ENCODE results near the gene INSYN1.
"Not testable (repeated sequence)": the region's sequence is repeated elsewhere in the genome, so short reads cannot be mapped to it uniquely, and the experiment has no call there.

INSYN1 gene

GRCh38 chr15:73747847-73748590, 5.1 kb downstream of the INSYN1 start:
- DNase-seq: no peak

GRCh38 chr15:73746883-73747282, 6.3 kb downstream of the INSYN1 start:
- no peak for DNase-seq

- DNase-seq: no peak
Measured at GRCh38 chr15:73746261-73746660, 6.9 kb downstream of the INSYN1 start.

DNA sequence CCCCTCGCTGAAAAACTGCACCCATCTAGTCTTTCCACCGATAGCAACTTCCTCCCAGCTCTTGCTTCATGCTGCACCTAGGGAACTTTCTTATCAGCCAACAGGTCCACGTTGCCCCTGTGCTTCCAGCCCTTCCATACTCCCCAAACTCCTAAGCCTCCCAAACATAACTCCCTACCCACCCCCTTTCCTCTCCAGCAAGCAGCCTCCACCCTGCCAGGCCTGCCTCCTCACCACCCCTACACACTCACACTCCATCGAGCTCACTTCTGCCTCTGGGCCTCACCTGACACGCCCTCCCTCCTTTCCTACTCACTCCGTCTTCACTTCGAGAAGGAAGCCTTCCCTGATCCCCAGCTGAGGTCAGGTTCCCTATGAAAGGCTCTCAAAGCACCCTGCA, 8.1 kb downstream of the INSYN1 start:
- no peak for DNase-seq

GRCh38 chr15:73744293-73744692, 8.9 kb downstream of the INSYN1 start:
- DNase-seq: no peak

- DNase-seq: no peak
Measured at GRCh38 chr15:73741321-73741836, 11.8 kb downstream of the INSYN1 start.

DNA sequence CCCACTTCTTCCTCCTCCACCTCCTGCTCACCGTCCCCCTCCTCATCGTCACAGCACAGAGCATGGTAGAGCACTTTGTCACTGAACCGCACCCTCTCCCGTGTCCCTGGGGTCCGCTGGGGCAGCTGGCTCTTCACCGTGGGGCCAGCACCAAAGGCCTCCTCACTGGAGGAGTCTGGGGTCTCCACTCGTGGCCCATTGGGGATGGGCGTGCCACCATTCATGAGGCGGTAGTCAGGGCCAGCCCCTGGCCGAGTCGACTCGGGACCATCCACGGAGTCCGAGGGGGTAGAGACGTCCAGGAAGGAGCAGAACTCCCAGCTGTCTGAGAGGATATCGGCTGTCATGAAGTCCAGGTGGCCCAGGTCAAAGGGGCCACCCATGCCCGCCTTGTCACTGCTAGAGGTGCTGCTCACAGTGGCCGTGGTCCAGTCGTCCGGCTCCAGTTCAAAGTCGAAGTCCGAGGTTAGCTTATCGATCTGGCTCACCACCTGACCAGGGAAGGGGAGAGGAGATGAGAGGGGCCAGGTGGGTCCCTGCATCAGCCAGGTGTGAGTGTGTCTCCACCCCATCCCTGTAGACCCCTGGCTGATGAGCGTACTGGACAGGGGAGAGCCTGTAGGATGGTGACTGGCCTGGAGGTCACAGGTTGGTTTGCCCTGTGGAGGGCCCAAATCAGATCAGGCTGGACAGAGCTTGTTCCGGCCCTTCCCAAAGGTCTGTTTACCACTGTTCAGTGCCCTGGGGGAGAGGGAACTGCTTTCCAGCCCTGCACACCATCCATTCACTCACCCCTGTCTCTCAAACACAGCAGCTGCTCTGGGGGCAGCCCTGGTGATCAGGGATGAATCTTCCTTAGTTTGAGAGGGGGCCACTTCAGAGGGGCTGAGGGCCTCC, 12.8 kb downstream of the INSYN1 start:
- DNase-seq: no peak

DNA sequence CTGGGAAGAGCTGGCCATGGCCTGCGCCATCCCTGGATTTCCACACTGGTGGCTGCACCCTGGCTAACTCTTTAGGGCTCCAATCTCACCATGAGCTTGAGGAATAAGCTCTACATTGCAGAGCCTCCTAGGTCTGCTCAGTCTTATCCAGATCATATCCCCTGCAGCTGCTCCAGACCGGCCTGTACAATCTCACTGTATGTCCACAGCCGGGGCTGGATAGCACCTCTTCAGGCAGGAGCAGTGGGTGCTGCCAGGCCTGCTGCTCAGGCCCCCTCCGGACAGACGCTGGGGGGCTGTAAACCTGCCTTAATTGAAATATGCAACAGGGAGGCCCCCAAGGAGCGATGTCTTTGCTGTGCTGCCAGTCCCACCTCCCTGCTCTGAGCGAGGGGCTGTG, 15.6 kb downstream of the INSYN1 start:
- DNase-seq: no peak

DNA sequence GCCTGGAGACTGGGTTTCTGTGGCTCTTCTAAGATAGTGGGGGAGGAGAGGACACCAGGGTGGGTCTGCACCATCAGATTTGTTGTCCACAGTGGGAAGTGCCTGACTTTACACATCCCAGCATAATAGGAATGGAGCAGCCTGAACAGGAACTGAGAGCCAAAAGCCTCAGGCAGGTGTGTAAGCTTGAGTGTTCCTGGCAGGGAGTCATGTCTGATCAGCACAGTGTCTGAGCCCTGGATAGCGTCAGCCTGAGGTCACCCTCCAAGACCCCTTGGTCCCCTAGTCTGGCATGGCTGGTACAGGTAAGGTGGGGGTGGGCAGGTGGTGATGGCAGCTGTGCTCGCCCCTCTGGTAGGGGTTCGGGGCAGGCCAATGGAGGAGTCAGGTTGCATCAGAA, 20.2 kb downstream of the INSYN1 start:
- DNase-seq: no peak

DNA sequence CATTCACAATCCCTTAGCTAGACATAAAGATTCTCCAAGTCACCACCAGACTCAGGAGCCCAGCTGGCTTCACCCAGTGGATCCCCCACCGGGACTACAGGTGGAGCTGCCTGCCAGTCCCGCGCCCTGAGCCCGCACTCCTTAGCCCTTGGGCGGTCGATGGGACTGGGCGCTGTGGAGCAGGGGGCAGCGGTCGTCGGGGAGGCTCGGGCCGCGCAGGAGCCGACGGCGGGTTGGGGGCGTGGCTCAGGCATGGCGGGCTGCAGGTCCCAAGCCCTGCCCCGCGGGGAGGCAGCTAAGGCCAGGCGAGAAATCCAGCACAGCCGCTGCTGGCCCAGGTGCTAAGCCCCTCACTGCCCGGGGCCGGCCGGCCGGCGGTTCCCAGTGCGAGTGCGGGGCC, 21.1 kb downstream of the INSYN1 start:
- DNase-seq: not testable (repeated sequence)

GRCh38 chr15:73727330-73727976, 25.7 kb downstream of the INSYN1 start:
- no peak for DNase-seq

DNA sequence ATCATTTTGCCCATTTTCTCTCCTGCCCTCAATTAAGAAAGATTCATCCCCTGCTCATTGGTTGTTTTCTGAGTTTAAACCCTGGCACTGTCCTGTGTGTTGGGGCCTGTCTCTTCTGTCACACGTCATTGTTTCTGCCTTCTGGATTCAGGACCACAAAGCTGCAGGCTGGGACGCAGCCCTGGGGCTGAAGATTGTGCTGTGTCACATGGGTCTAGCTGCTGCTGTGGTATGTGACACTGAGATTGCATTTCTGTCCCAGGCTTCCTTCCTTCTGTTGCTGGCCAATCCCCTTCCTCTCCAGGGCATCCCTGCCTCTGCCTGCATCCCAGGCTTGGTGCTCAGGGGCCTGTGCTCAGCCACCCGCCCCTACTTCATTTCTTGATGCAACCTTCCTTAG, 28.9 kb downstream of the INSYN1 start:
- DNase-seq: no peak

DNA sequence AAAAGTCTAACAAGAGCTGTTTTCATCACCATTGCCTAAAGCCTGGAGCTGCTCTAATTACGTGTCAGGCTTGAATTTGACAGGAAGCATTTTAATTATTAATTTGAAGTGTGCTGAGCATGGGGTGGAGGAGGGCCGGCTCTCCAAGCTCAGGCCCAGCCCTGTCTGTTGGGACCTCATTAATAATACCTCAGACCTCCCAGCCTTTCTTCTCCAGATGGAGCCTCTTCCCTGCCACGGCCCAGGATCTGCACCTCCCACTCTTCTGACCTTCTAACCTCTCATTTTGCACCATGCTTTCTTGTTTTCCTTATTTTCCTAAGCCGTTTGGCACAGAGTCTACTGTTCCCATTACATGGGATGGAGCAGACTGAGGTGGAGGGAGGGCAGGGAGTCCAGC, 30.0 kb downstream of the INSYN1 start:
- DNase-seq: no peak

GRCh38 chr15:73722425-73722824, 30.7 kb downstream of the INSYN1 start:
- DNase-seq: no peak

- no peak for DNase-seq
Measured at GRCh38 chr15:73718694-73719093, 34.5 kb downstream of the INSYN1 start.

- DNase-seq: no peak
Measured at GRCh38 chr15:73717802-73718201, 35.3 kb downstream of the INSYN1 start.

GRCh38 chr15:73717206-73717605, 35.9 kb downstream of the INSYN1 start:
- DNase-seq: no peak

DNA sequence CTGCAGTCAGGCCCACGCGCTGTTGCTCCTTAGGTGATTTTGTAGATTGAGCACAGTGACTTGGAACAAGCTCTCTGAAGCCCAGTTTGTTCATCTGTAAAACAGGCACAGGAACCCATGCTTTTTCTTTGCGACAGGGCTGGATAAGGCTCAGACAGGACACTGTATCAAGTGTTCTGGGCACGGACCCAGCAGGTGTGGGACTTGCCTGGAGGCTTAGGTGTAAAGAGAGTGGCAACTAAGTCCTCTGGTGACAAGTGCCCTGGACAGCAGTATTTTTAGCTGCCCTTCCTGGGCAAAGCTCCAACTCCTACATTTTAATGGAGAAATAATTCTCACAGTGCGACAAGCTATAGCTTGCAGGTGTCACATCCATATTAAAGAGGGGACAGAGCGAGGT, 36.7 kb downstream of the INSYN1 start:
- no peak for DNase-seq

- DNase-seq: no peak
Measured at GRCh38 chr15:73715417-73715816, 37.7 kb downstream of the INSYN1 start.

DNA sequence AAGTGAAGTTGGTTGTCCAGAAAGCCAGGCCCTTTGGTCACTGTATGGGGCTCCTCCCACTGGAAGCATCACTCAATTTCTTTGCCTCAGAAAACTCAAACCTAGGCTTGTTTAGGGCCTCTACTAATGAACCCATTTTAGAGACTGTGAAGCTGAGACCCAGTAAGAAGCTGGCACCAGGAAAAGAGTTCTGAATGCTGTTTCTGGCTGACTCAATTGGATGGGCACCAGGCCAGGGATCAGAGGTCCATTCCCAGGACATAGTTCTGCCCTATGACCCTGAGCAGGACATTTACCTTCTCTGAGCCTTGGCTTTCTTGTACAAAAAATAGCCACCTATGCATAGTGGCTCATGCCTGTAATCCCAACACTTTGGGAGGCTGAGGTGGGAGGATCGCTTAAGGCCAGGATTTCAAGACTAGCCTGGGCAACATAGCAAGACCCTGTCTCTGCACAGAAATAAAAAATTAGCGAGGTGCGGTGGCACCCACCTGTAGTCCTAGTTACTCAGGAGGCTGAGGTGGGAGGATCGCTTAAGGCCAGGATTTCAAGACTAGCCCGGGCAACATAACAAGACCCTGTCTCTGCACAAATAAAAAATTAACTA, 38.4 kb downstream of the INSYN1 start:
- DNase-seq: no peak

- no peak for DNase-seq
Measured at GRCh38 chr15:73712107-73712506, 41.0 kb downstream of the INSYN1 start.

DNA sequence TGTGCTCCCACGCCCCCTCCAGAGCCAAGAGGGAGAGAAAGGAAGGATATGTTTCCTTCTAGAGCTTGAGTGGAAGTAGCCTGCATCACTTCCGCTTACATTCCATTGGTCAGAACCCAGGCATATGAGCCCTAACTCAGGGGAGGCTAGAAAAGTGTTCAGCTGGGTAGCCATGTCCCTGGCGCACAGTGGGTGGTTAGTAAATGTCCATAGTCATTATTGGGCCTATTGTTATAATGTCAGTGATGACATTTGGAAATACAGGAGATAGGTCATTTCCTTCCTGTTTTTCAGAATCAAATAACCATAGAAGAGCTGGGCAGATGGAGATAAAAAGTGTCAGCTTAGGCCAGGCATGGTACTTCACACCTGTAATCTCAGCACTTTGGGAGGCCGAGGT, 41.6 kb downstream of the INSYN1 start:
- no peak for DNase-seq

DNA sequence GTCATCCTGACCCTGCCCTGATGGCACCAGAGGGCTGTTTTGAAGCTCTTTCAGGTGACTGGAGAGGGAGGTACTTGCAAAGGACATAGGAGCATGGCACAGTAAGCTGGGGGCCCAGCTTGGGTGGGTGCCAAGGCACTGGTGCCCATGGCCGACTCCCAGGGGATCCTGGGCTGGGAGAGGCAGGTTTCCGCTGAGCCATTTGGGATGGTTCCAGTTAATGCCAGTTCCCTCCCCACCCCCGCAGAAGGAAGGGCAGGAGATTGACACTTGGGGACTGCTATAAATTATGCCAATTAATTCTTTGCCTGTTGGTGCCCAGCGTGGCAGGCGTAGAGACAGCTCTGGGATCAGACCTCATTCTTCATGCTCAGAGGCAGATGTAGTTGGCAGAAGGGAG, 42.8 kb downstream of the INSYN1 start:
- DNase-seq: no peak
